B cell (primary cell): ENCODE results near the gene AHCTF1. TPM values are rescaled to one million over a fixed set of nuclear protein-coding genes. Genes with fewer than 3 reads are reported as not detected.

Experiments used
- ATAC-seq: fragments of 200-7000 bp; cut with Tn5 transposase; one replicate; pipeline ENCODE4 v1.10.0; 2021; ENCODE audit warnings: low read depth, mild to moderate bottlenecking, moderate number of reproducible peaks, moderate library complexity
- CTCF ChIA-PET: fragments of 350-600 bp; sonication (Branson Sonifier 250); formaldehyde crosslinking; loops from one replicate; lab custom pipeline; 2021; ENCODE audit warnings: antibody characterized with exemption, inconsistent platforms; lab: Charles Lee
- POLR2A ChIA-PET: fragments of 350-600 bp; sonication (Branson Sonifier 250); formaldehyde crosslinking; loops from one replicate; lab custom pipeline; 2021; ENCODE audit warnings: antibody characterized with exemption; lab: Charles Lee
- DNase-seq: peaks from one replicate; pipeline ENCODE4 v3.0.0; 2013
- H2AFZ ChIP-seq: 2 replicates; pipeline ENCODE4 v1.6.1; 2012; ENCODE audit warnings: mild to moderate bottlenecking, low read depth, low read length; ENCODE audit not compliant: insufficient read depth, poor library complexity, severe bottlenecking
- H3K27ac ChIP-seq, 2 donors: 1 replicate in 1 of 2; 2 replicates in 1 of 2; pipeline ENCODE4 v1.5.1; 2012 to 2013; ENCODE audit warnings: low read length in 2 of 2, mild to moderate bottlenecking in 2 of 2, moderate library complexity in 1 of 2
- H3K27me3 ChIP-seq, 4 experiments: fragments of 200-600 bp in 1 of 4; sonication (generic) in 1 of 4; replicated peaks in 1 of 4; 1 replicate in 2 of 4; 2 replicates in 2 of 4; pipeline versions ENCODE4 v1.6.1 to v1.7.0; 2013 to 2016; ENCODE audit warnings: low read length in 3 of 4, mild to moderate bottlenecking in 2 of 4, mixed read lengths in 1 of 4, moderate library complexity in 1 of 4; ENCODE audit not compliant: insufficient read depth in 4 of 4, control insufficient read depth in 3 of 4; ENCODE audit errors: control extremely low read depth in 1 of 4
- H3K36me3 ChIP-seq, 2 experiments: replicated peaks in 1 of 2; 1 replicate in 1 of 2; 2 replicates in 1 of 2; pipeline versions ENCODE4 v1.6.1 to v1.7.1; 2013; ENCODE audit warnings: low read length in 1 of 2; ENCODE audit not compliant: insufficient read depth in 2 of 2, control insufficient read depth in 1 of 2; ENCODE audit errors: control extremely low read depth in 1 of 2, extremely low read depth in 1 of 2
- H3K4me1 ChIP-seq, 2 donors: fragments of 200-600 bp in 1 of 2; sonication (generic) in 1 of 2; 1 replicate in 1 of 2; 2 replicates in 1 of 2; pipeline versions ENCODE4 v1.5.1 to v1.6.1; 2013 to 2017; ENCODE audit warnings: low read length in 2 of 2; ENCODE audit not compliant: control insufficient read depth in 2 of 2, insufficient read depth in 2 of 2
- H3K4me2 ChIP-seq: replicated peaks from 2 replicates; pipeline ENCODE3; 2012; ENCODE audit warnings: mild to moderate bottlenecking, low read depth, low read length; ENCODE audit not compliant: poor library complexity, severe bottlenecking
- H3K4me3 ChIP-seq, 5 experiments: fragments of 200-600 bp in 1 of 5; sonication (generic) in 1 of 5; 1 replicate in 3 of 5; 2 replicates in 2 of 5; pipeline versions ENCODE4 v1.5.1 to v1.7.0; 2011 to 2016; ENCODE audit warnings: low read length in 4 of 5, mild to moderate bottlenecking in 4 of 5, low read depth in 2 of 5, control low read depth in 1 of 5, moderate library complexity in 1 of 5; ENCODE audit not compliant: insufficient read depth in 1 of 5; ENCODE audit errors: control extremely low read depth in 1 of 5, extremely low read depth in 1 of 5
- H3K79me2 ChIP-seq: fragments of 200-600 bp; sonication (generic); one replicate; pipeline ENCODE4 v1.6.0; 2016; ENCODE audit warnings: low read length; ENCODE audit not compliant: control insufficient read depth, insufficient read depth
- H3K9ac ChIP-seq: fragments of 200-600 bp; sonication (generic); 2 replicates; pipeline ENCODE4 v1.6.1; 2017; ENCODE audit warnings: mild to moderate bottlenecking, low read length, moderate library complexity
- H3K9me3 ChIP-seq, 3 donors: one replicate each; pipeline versions ENCODE4 v1.6.1 to v1.7.1; 2013; ENCODE audit warnings: low read length in 2 of 3; ENCODE audit not compliant: control insufficient read depth in 2 of 3, insufficient read depth in 1 of 3; ENCODE audit errors: control extremely low read depth in 1 of 3
- H4K20me1 ChIP-seq: 2 replicates; pipeline ENCODE4 v1.6.0; 2012; ENCODE audit warnings: mild to moderate bottlenecking, low read length; ENCODE audit not compliant: insufficient read depth, control insufficient read depth, poor library complexity, severe bottlenecking
- H3K27ac Mint-ChIP-seq: one replicate; pipeline ENCODE4 v1.8.0; 2021; ENCODE audit warnings: mixed read lengths
- H3K27me3 Mint-ChIP-seq: one replicate; pipeline ENCODE4 v1.8.0; 2021; ENCODE audit warnings: mixed read lengths
- H3K4me1 Mint-ChIP-seq: one replicate; pipeline ENCODE4 v1.8.0; 2021; ENCODE audit warnings: mixed read lengths
- H3K4me3 Mint-ChIP-seq: one replicate; pipeline ENCODE4 v1.8.0; 2021; ENCODE audit warnings: mixed read lengths
- H3K9me3 Mint-ChIP-seq: one replicate; pipeline ENCODE4 v1.8.0; 2022; ENCODE audit warnings: mixed read lengths; ENCODE audit not compliant: insufficient read depth
- EZH2 ChIP-seq: IDR thresholded peaks from 2 replicates; pipeline ENCODE4 v1.6.1; 2012; ENCODE audit warnings: borderline replicate concordance, low read depth, mild to moderate bottlenecking, moderate library complexity, low read length; ENCODE audit not compliant: insufficient read depth, poor library complexity, severe bottlenecking
- WGBS: methylation state at CpG from one replicate; pipeline ENCODE4 v1.1.5; 2013; ENCODE audit warnings: missing lambda C conversion rate; ENCODE audit not compliant: insufficient coverage; 5-methylcytosine and 5-hydroxymethylcytosine counted together
- intact Hi-C: fragments of 100-400 bp; cut with micrococcal nuclease; formaldehyde crosslinking; loops from one replicate; pipeline ENCODE4 v1.10.0; 2022
- polyA plus RNA-seq: library from polyadenylated mRNA; depleted of rRNA; stranded (reverse); fragments of >200 nt; gene quantifications from 2 replicates; pipeline ENCODE4 v1.2.3, GENCODE V29; 2012
- total RNA-seq, 2 donors: library from RNA; stranded (reverse); fragments of 120-200 nt in 1 of 2; gene quantifications; 1 replicate in 1 of 2; 2 replicates in 1 of 2; pipeline versions ENCODE4 v1.2.3 to v1.2.4, GENCODE V29; 2013 to 2022
- TF ChIP-seq, protein P1 (sequence below): fragments of 200-600 bp; IDR thresholded peaks from one replicate; pipeline ENCODE4 v1.8.0; 2022; ENCODE audit warnings: antibody characterized with exemption, mild to moderate bottlenecking

Gene AHCTF1
- total and polyA plus RNA-seq, 2 donors (not counting 1 experiment from before 2014, with no cell fraction given) = 8.6 to 34.8 TPM

DNA sequence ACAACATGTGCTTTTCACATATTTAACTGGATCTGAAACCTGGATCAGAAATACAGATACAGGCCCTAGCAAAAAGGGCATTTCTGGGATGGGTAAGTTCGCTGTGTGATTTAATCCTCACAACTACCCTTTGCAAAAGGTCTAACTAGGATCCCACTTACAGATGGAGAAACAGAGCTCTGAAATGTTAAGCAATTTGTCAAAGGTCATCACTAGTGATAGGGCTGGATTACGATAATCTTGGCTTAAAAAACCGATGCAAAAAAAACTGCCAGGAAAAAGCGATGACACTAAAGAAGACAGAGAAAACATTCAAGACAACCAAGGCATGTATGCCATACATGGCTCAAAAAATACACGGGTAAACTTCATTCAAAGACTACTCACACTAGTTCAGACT is 29.9 kb downstream of the AHCTF1 start:
- TF ChIP-seq, protein P1, sequence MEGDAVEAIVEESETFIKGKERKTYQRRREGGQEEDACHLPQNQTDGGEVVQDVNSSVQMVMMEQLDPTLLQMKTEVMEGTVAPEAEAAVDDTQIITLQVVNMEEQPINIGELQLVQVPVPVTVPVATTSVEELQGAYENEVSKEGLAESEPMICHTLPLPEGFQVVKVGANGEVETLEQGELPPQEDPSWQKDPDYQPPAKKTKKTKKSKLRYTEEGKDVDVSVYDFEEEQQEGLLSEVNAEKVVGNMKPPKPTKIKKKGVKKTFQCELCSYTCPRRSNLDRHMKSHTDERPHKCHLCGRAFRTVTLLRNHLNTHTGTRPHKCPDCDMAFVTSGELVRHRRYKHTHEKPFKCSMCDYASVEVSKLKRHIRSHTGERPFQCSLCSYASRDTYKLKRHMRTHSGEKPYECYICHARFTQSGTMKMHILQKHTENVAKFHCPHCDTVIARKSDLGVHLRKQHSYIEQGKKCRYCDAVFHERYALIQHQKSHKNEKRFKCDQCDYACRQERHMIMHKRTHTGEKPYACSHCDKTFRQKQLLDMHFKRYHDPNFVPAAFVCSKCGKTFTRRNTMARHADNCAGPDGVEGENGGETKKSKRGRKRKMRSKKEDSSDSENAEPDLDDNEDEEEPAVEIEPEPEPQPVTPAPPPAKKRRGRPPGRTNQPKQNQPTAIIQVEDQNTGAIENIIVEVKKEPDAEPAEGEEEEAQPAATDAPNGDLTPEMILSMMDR = no peak
- no peak for TF ChIP-seq EZH2
- Histone ChIP-seq H3K36me3 (peaks cover 25 to 83% of the 10 kb centered on the region in 2 experiments), H3K9ac (no peak overlapping the region), H3K79me2 (no peaks in the 10 kb centered on the region), H3K4me2 (no peak overlapping the region), H3K27ac (no peak overlapping the region), H3K9me3 (no peaks in the 10 kb centered on the region), H3K4me1 (no peaks in the 10 kb centered on the region), H2AFZ (no peak overlapping the region), H3K27me3 (no peaks in the 10 kb centered on the region), H4K20me1 (peaks cover 5% of the 10 kb centered on the region), H3K4me3 (no peak overlapping the region)
- DNase-seq (no peak), ATAC-seq (no peak)
- no peaks in the 10 kb centered on the region for H3K27me3 Mint-ChIP-seq
- H3K4me3 Mint-ChIP-seq = no peak overlapping the region
- POLR2A ChIA-PET = no interaction called here
- H3K9me3 Mint-ChIP-seq = no peaks in the 10 kb centered on the region
- H3K4me1 Mint-ChIP-seq = no peaks in the 10 kb centered on the region
- no peak overlapping the region for H3K27ac Mint-ChIP-seq
- intact Hi-C loops = loop anchor here (10.0 kb wide), 1 partner anchor 583 kb away; no protein-coding TSS in a partner anchor
- CTCF ChIA-PET = no interaction called here
- WGBS = 80% methylated on average over 1 of the region's 5 CpGs

DNA sequence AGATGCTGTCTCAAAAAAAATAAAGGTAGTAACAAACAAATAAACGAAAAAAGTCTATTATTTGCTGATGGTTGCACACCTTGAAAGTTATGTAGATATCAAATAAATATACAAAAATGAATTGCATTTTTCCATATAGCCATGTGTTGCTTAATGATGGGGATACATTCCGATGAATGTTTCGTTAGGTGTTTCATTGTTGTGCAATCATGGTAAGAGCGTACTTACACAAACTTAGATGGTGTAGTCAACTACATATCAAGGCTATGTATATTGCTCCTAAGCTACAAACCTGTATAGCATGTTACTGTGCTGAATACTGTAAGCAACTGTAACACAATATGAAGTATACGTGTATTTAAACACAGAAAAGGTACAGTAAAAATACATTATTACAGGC is 34.4 kb downstream of the AHCTF1 start:
- Mint-ChIP-seq H3K27me3 (no peaks in the 10 kb centered on the region), H3K9me3 (no peaks in the 10 kb centered on the region), H3K4me3 (no peak overlapping the region), H3K4me1 (no peaks in the 10 kb centered on the region), H3K27ac (no peak overlapping the region)
- no peaks in the 10 kb centered on the region for H3K9me3 ChIP-seq
- H3K36me3 ChIP-seq = peaks cover 21 to 81% of the 10 kb centered on the region in 2 experiments
- H4K20me1 ChIP-seq = peaks cover 5% of the 10 kb centered on the region
- no peak overlapping the region for H3K27ac ChIP-seq
- H2AFZ ChIP-seq = no peak overlapping the region
- no peak for TF ChIP-seq EZH2
- TF ChIP-seq, protein P1 = no peak
- CTCF ChIA-PET = no interaction called here
- DNase-seq (no peak), ATAC-seq (no peak)
- no CpG with 5 or more reads among the region's 5 CpGs for WGBS
- no peak overlapping the region for H3K4me2 ChIP-seq
- H3K27me3 ChIP-seq = no peaks in the 10 kb centered on the region
- POLR2A ChIA-PET = interaction anchor here (0.7 kb wide), 1 partner anchor 52 kb away, joined by 3 read pairs; no protein-coding TSS in a partner anchor
- H3K4me3 ChIP-seq = no peak overlapping the region
- intact Hi-C loops = no loop called here
- no peak overlapping the region for H3K9ac ChIP-seq
- H3K79me2 ChIP-seq = no peaks in the 10 kb centered on the region
- no peaks in the 10 kb centered on the region for H3K4me1 ChIP-seq
